HG02938 (cell line): Measurements from ENCODE around the gene GNB5.
A peak's percentile ranks its signal among the peaks of the same experiment; 100 is the strongest.

Source experiments
- ATAC-seq: cut with Tn5 transposase; IDR thresholded peaks from one replicate; pipeline ENCODE4 v1.9.1; 2021; ENCODE audit warnings: mild to moderate bottlenecking, moderate library complexity; ENCODE audit not compliant: unreplicated experiment

Gene GNB5

DNA sequence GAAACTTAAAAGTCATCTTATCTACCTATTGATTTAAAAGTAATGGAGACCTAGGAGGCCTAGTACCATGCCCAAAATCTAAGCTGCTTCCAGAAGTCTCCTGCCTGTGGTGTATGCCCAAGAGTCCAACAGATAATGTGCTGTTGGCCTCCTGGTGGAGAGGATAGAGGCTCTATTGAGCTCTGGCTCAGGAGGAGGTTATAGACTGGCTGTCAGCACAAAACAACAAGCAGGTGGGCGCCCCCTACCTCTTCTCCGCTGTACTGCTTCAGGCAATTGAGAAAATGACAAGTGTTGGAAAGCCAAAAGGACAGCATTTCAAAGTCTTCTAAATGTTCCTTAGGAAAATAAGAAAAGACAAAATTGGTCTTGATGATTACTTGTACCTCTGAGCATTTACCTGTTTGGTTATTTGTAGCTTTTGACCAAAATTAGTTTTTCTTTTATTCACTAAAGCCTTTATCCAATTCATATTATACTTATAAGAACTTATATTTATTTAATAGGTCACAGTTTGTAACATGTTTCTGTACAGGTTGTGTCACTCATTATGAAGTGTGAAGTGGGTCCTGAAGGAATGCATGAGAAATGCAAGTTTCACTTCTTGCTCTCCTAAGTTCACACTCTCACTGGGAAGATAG is 17.2 kb upstream of the GNB5 start:
- ATAC-seq, result peak; percentile 73

DNA sequence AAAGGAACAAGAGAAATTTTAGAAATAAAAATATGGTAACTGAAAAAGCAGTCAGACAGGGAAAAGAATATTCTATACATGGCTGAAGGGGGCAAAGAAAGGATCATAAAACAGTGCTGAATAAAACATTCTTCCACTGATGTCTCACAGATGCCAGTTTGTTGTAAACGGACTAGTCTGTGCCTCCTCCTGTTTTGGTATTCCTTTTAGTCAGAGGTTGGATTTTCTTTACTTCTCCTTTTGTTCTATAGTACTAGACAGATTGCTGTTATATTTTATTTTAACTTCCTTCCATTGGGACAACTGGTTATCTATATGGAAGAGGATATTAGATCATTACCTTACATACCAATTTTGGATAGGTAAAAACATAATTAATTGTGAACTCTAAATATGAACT is 16.0 kb upstream of the GNB5 start:
- no peak for ATAC-seq

DNA sequence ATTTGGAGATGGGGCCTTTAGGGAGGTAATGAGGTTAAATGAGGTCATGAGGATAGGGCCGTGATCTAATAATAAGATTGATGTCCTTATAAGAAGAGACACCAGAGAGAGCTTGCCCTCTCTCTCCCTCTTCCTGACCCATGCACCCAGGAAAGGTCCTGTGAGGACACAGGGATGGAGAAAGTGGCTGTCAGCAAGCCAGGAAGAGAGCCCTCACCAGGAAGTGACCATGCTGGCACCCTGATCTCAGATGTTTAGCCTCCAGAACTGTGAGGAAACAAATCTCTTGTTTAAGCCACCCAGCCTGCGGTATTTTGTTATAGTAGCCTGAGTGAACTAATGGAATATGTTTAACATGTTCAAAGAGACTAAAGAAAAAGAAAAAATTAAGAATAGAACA is 15.3 kb upstream of the GNB5 start:
- no peak for ATAC-seq

DNA sequence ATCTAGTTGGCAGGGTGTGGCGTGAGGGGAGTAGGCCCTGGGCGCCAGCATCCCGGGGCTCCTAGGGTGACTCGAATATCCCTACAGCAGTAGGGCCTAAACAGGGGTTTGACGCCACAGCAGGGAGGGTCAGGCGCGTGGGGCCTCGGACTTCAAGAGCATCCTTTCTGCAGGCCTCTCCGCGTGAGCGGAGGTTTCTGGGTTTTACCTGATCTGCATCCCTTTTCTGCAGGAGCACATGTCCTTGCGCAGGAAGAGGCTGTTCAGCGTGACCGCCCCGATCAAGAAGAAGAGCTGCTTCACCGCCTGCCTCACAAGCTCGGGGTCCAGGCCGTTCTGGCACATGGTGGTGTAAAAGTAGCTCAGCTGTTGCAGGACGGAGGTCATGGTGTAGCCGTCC is 13.5 kb upstream of the GNB5 start:
- no peak for ATAC-seq

DNA sequence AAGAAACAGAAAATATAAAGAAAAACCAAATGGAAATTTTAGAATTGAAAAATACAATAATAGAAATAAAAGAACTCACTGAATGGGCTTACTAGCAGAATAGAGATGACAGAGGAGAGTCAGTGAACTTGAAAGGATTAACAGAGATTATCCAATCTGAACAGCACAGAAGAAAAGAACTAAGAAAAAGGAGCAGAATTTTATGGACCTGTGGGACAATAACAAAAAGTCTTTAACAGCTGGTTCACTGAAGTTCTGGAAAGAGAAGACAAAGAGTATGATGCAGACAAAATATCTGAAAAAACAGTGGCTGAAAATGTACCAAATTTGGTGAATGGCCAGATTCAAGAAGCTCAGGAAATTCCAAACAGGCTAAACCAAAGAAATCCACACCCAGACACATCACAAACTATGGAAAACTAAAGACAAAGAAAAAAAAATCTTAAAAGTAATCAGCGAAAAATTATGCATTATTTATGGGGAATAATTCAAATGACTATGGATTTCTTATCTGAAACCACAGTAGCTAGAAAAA is 9.7 kb upstream of the GNB5 start:
- no peak for ATAC-seq

DNA sequence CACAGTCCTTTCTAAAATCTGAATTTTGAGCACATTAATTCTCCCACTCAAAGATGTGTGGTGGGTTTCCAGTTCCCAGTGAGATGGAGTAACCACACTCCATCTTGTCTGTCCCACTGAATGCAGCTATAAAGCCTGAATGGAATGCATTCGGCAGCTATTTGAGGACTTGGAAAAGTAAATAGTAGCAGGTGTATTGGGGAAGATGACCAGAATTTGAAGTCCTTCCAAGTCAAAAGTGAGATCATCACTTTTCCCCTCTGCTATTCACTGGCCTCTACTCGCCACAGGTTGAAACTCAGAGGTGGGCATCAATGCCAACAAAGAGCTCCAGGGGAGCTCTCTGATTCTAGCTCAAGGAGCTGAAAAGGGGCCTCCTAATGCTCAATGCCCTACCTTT is 8.1 kb upstream of the GNB5 start:
- ATAC-seq, result no peak

DNA sequence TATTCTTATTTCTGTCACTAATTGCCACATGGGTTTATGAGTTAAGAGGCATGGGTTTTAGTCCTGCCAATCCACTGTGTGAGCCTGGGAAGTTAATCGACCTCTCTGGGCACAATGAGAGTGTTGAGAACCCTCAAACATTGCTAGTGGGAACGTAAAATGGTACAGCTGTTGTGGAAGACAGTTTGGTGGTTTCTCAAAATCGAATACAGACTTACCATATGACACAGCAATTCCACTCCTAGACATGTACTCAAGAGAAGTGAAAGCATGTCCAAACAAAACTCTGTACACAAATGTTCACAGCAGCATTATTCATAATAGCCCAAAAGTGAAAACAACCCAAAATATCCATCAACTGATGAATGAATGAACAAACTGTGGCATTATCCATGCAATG is 5.7 kb upstream of the GNB5 start:
- ATAC-seq, result no peak

DNA sequence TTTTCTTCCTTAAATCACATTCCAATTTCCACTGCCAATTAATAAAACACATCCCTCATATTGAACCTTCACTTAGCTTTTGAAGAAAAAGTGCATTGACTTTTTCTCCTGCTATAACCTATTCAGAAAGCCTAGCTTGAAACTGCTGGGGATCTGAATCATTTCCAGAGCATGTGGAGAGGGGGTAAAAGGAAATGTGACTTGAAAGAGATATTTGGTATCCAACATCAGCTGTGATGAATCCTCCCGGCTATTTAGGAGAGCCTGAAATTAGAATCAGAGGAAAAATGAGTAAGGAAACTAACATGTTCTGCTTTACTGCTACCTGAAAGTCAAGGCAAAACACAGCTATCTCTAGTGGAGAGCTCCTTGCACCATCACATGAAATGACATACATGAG is 2.6 kb upstream of the GNB5 start:
- ATAC-seq, result no peak

DNA sequence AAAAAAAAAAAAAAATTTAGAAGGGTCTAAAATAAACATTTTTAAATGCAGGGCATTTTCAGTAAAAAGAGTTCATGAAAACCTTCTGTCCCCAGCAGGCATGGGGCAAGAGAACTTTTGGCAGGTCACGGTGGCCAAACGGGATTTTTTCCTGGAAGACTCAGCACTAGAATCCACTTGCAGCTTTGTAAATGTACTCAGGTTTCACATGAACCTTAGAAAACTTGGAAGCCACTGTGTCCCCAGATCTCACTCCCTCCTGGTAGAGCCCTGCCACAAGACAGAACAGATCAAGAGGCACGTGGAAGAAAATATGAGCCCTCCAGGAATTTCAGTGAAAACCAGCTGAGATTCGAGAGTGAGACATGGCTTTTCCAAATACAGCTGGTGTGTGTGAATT is 2.1 kb upstream of the GNB5 start:
- ATAC-seq, result no peak

DNA sequence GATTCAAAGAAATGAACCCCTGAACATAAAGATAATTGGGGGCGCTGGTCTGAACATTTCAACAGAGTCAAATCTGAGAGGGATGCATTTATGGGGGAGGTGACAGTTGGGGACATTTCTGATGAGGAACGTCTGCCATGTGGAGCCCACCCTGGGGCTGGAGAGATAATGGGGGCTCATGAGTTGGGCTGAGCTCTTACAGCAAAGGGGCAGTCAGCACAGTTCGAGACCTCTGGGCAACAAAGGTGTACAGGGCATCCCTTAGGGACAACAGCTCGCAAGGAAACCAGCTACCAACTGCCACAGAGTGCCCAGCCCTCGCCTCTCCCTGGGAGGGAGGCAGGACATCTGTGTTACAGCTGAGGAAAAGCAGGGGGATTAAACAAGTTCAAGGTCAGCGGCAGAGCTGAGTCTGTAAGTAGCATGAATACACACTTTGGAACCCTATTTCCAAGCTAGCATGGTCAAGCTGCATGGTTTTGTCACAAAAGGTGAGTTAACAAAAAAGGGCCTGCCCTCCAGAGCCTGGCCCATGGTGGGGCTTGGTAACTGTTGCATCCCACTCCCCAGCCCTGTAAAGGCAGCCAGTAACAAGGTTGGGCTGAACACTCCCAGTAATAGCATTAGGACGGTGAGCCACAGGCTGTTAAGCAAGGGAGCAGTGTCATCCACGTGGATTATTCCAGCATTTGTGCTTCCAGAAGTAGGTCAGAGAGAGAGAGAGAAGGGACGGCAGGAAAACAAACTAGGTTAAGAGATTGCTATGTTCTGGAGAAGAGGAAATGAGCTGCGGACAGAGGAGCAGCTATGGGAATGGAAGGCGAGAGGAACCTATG is 4.3 kb downstream of the GNB5 start:
- ATAC-seq, result no peak

DNA sequence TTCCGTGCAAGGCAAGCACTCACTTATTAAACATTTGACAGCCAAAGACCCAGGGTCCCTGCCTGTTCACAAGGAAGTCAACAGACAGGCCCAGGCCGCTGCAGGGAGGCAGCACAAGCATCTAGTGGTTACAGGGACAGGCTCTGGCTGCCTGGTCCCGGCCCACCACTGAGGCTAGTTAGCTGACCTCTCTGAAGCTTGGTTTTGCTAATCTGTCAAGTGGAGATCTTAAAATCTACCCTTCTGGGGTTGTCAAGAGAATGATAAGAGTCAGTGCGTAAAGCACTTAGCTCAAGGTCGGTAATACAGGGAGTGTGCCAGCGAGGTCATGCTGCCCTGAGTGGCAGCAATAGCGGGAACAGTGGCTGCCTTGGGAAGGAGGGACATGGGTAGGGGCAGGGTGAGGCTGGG is 6.0 kb downstream of the GNB5 start:
- no peak for ATAC-seq

DNA sequence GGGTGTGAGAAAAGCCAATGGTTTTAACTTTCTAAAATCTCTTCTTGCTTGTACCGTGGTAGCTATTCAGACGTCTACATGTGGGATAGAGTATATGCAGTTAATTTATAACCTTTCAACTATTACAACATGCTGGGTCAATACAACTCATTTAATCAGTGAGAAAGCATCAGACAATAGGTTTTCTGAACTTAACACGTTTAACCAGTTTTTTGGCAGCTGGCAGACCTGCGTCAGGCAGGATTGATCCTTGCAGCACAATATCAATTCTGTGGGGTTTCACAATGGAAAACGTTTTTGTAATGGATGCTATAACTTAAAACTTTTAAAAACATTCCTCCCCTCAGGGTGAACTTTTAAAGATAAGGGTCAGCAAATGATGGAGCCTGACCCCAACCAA is 6.5 kb downstream of the GNB5 start:
- ATAC-seq, result no peak

DNA sequence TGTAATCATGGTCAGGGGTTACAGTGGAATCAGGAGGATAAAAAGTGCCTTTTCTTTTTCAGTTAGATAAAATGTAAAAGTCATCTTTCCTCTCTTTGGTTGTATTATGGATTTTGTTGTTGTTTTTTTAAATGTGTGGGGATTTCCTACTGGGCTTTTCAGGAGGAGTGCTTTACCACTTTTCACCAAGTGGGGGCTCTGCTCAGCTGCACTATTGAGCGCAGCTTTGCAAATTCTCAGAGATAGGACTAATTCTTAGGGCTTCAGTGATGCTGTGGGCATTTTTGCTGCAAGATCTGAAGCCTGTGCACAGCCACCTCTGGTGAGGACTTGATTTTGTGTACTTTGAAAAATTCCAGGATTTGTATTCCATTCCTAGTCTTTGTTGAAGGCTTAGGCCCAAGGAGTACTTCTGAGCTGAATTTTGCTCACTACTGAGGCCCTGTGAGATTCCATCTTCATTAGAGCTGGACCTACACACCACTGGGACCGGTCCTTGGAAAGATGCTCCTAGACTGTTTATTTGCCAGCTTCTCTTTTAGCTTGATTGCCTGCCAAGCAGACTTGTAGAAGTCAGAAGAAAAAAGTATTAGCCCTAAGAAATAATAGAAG is 7.5 kb downstream of the GNB5 start:
- no peak for ATAC-seq

DNA sequence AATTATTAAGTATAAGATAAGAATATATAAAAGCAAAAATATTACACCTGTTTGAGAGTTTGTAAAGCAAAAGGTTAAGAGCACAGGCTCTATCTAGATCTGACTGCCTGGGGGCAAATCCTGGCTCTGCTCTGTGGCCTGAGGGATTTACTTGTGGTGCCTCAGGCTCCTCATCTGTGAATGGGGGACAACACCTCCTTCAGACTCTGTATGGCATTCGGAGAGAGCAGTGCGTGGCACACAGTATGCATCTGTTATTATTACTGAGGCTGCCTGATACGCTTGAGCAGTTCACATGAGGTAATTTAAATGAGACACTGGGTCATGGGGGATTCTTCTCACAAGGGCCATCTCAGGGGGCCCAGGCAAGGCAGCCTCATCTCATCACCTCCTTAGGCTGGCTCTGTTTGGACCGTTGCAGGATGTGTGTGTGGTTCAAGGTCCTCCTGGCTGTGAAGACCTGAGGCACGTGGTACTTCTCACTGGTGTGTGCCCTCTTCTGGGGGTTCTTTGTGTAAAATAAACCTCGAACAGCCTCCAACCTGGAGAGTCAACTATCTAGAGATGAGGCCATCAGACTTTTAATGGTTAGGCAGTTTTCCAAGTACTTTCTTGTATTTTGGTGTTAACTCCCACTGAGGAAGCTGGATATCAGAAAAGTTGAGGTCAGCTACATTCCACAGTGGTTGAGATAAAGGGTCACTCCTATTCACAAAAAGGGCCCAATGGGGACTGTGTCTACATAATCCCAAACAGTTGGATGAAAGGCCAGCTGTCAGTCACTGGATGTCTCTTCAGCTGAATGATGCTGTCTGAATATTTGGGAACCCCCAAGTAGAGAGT is 9.0 kb downstream of the GNB5 start:
- ATAC-seq, result no peak

DNA sequence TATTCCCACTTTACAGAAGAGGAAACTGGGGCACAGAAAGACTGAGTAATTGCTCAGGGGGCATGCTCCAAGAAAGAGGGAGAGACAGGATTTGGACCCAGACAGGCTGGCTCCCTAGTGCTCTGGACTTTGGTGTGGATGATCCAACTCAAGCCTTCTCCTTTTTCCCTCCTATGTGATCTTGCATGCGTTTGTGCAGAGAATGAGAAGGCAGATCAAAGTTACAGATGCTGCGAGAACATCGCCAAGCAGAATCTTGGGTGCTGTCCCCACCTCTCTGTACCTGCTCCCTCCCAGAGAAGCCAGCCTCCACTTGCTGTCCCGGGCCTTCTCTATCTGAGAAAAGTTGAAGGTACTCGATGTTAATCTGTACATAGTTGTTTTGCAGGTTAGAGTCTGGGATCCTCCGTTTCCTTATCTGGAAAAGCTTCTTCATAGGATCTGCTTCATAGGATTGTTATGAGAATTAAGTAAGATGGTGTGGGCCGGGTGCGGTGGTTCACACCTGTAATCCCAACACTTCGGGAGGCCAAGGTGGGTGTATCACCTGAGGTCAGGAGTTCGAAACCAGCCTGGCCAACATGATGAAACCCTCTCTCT is 10.2 kb downstream of the GNB5 start:
- ATAC-seq, result no peak

DNA sequence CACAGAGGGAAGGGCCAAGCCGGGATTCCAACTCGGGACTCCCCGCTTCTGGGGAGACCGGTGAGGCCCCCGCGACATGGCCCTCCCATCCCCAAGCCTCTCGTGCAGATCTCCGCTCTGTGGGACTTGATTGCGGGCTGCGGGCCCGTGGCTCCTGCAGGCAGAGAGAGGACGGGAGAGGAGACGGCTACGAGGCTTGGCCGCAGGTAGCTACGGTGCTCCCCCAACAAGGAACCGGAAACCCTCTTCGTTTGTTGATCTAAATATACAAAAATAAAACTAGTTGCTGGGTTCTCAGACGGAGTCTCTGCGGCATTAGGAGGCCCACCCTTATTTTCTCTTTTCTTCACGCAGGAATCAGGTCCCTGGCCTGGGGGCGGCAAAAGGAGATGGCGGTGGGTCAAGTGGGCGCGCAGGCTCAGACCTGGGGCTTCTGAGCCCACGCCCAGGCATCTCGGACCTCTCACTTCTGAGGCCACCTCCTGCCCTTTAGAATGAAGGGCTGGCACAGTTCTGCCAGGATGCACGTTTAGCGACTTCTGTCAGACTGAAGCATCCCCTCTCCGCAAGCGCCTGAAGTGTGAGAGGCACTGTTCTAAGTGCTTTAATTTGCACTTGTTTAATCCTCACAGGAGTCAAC is 10.9 kb downstream of the GNB5 start:
- peak; percentile 37 for ATAC-seq

DNA sequence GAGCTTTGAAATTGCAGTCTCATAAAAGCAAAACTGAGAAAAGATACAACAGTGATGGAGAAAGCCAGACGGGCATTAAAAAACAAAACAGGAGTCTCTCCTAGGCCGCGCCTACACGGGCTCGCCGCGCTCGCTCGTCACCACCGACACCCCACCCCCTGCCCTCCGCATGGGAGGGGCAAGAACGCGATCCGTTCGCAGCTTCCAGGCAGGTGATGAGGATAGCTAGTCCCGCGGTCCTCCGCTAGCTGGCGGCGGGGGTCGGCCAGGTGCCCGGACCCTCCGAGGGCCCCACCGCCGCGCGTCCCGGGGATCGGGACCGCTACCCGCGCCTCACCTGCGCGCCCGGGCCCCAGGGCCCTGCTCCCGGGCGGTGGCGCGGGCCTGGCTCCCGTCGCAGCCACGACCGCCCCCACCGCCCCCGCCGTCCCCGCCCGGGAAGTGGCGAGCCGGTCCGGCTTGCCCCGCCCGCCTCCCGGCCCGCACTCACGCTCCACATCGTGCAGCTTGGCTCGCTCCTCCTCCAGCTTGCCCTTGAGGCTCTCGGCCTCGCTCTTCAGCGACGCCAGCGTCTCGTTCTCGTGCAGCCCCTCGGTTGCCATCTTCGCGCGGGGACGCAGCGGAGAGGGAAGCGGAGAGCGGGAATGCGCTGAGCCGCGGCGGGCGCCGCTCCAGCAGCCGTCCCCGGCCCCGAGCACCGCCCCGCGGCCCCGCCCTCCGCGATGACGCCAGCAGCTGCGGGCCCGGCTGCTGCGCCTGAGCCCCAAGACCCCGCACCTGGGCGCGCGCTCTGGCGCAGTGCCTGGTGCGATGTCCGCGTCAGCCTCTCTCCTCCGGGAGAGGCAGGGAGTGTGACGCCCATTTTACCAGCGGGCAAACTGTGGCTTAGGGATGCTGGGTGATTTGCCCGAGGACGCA is 11.7 kb downstream of the GNB5 start:
- peak; percentile 72 for ATAC-seq

DNA sequence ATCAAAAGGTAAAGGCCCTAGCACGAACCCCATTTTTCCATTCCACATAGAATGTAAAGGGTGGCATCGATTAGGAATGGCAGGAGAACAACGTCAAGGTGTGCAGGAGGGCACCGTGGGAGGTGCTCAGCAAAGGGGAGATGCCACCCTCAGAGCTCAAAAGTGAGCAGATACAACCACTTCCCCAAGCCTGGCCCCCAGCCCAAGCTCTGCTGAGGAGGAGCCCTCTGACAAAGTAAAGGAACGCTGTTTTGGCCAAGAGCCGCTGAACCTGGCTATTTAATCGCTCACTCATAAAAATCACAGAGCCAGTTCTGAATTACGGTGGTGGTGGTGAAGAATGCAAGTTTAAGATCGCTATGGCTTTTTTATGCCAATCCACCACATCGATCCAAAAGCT is 12.4 kb downstream of the GNB5 start:
- ATAC-seq, result no peak

DNA sequence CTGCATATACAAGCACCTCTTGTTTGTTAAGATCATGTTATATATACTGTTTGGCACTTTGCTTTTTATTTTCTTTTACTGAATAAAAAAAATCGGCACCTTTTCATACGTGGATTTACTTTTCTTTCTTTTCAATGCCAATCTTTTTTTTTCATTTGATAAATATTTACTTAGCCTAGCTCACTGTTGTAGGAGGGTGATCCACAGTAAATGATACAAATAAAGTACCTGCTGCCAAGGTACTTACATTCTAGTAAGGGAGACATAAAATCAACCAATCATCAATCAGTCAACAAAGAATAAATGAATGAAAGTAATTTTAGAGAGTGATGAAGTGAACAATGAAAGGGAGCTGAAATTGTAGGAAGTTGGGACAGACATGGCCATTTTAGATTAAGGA is 18.3 kb downstream of the GNB5 start:
- ATAC-seq, result no peak
